Epithelial cell of proximal tubule (primary cell): ENCODE results near the gene ADGRB3. TPM values are rescaled to one million over a fixed set of nuclear protein-coding genes. Genes with fewer than 3 reads are reported as not detected.

Experiments
- DNase-seq: peaks from one replicate; pipeline ENCODE4 v3.0.0-alpha.2; 2011; ENCODE audit warnings: low read depth
- H3K4me3 ChIP-seq: 2 replicates; pipeline ENCODE4 v1.5.1; 2011; ENCODE audit warnings: low read depth, mild to moderate bottlenecking, low read length
- CTCF ChIP-seq: conservative IDR thresholded peaks from 2 replicates; pipeline ENCODE4 v1.5.1; 2012; ENCODE audit warnings: low read depth, mild to moderate bottlenecking, low read length
- total RNA-seq: library from RNA; depleted of rRNA; stranded (reverse); fragments of >200 nt; gene quantifications from 2 replicates; pipeline ENCODE4 v1.2.3, GENCODE V29; 2015

Gene ADGRB3
- total RNA-seq, 1 donor from 2014 or later = 4.7 TPM

- no peak overlapping the region for H3K4me3 ChIP-seq
- no peak for DNase-seq
- TF ChIP-seq CTCF = no peak
These were observed 1.7 kb upstream of the ADGRB3 start for GRCh38 chr6:68633281-68633971.

- TF ChIP-seq CTCF = no peak
- no peak for DNase-seq
- peak overlapping the region; percentile 53 for H3K4me3 ChIP-seq
These were observed 933 bp upstream of the ADGRB3 start for GRCh38 chr6:68633972-68634725.

- no peak for DNase-seq
- no peak for TF ChIP-seq CTCF
- H3K4me3 ChIP-seq = peak overlapping the region; percentile 53
These were observed 277 bp downstream of the ADGRB3 start for GRCh38 chr6:68635412-68635705.

GRCh38 chr6:68635706-68636513 is 828 bp downstream of the ADGRB3 start:
- peak overlapping the region; percentile 53 for H3K4me3 ChIP-seq
- TF ChIP-seq CTCF = no peak
- DNase-seq = no peak

- TF ChIP-seq CTCF = no peak
- no peak overlapping the region for H3K4me3 ChIP-seq
- no peak for DNase-seq
These were observed 1.6 kb downstream of the ADGRB3 start for GRCh38 chr6:68636666-68637065.

- H3K4me3 ChIP-seq = no peak overlapping the region
- no peak for DNase-seq
- no peak for TF ChIP-seq CTCF
These were observed 2.0 kb downstream of the ADGRB3 start for GRCh38 chr6:68637071-68637470.
